Activated CD4-positive, CD25-positive, alpha-beta regulatory T cell treated with anti-CD3 and anti-CD28 coated beads, Interleukin-2, amount 50 U/mL, for 16 hours (primary cell): ENCODE data around the gene AKIRIN2.

Experiments used
- DNase-seq: peaks from one replicate; pipeline ENCODE4 v3.0.0-alpha.2; 2020; ENCODE audit warnings: low read depth, low spot score

Gene AKIRIN2

DNA sequence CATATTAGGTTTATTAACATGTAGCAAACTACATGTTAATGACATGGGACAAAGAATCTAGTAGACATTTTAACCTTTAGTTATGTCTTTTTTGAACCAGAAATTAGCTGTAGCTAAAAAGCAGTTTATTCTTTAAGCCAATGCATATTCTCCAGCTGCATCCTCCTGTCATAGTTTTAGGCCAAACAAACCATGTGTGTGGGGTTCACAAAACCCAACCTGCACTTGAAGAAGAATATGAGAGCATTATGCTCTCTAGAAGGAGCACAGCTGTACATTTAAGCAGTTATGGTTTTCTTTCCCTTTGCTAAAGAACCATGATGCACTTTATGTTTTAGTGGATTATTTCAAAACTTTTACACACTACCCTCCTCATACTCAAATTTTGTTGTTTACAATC lies 46.2 kb downstream of the AKIRIN2 start:
- DNase-seq: no peak

DNA sequence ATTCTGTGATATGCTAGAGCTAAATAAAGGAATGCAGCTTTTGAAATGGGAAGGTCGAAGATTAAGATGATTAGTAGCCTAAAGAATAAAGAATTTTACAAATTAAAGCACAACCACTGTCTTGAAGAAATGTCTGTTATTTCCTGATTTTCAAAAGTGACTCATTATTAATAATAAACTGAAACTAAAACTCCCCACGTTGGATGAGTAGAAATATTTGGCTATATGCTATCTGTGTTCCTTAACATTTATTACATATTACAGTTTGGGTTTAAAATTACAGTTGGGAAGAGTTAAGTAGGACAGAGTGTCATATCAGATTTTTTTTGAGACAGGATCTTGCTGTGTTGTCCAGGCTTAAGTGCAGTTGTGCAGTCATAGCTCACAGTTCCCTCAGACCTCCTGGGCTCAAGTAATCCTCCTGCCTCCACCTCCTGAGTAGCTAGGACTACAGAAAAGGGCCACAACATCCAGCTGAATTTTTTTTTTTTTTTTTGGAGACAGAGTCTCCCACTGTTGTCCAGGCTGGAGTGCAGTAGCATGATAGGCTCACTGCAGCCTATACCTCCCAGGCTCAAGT lies 47.1 kb downstream of the AKIRIN2 start:
- no peak for DNase-seq

DNA sequence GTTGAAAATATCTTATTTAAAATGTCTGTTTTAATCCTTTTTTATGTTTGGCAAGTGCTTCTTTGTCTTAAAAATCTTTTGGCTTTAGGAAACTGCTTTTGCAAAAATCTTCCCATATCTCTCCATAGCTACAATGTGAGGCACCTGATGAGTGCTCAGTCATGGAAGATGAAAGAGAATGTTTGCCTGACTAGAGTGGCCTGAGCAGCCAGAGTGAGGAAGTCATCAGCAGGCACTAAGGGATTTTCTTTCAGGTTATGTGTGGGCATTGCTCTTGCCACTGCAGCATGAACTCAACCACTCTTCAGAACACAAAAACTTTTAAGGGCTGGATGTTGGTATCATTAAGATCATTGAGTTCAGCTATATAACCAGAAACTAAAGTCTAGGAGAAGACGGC lies 47.9 kb downstream of the AKIRIN2 start:
- DNase-seq: no peak

DNA sequence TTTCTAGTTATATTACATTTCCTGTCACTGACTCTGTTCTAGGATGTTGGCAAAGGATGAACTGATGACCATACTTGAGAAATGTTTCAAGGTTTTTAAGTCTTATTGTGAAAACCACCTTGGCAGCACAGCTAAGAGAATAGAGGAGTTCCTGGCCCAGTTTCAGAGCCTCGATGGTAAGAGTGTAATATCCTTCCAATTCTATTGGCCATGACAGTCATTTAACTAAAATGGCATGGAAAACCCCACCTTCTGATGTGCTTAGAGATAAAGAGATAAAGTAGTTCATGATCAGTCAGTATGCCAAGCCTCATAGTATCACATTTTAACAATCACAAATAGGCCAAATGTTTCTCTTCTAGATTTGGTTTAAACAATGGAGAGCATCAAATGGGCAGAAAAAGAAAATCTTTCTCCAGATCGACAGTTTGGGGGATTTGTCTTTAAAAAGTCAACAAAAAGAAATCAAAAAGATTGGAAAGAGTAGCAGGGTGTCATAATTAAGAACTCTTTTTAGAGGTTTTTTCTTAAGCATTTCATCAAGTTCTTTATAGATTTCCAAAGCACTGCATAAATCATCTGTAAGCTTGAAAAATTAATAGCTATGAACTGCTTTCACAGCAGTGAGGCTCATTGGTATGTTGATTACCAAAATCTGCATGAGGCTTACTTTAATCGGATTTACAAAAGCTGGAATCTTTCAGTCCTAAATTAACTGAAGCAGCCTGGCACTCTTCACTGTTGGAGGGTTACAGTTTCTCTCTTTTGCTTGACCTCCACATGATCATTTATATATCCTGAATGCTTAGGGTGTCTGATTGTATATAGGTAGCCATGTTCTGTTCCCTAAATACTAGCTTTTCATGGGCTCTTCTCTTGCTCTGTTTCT lies 48.7 kb downstream of the AKIRIN2 start:
- no peak for DNase-seq

DNA sequence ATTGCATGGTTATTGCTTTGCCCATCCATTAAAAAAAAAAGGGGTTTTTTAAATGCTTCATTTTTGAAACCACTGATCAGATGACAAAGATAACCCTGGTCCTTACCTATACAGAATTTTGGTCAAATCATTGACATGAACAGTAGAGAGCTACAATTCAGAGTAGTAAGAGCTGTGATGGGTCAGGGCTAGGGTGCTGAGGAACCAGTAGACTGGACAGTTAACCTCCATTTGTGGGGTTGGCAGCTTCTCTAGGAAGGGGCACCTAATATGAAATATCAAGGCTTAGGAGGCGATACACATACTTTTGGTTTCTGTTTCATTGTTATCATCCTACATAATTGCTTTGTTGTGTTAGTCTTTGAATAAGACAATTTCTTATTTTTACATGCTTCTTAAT lies 57.0 kb downstream of the AKIRIN2 start:
- no peak for DNase-seq

DNA sequence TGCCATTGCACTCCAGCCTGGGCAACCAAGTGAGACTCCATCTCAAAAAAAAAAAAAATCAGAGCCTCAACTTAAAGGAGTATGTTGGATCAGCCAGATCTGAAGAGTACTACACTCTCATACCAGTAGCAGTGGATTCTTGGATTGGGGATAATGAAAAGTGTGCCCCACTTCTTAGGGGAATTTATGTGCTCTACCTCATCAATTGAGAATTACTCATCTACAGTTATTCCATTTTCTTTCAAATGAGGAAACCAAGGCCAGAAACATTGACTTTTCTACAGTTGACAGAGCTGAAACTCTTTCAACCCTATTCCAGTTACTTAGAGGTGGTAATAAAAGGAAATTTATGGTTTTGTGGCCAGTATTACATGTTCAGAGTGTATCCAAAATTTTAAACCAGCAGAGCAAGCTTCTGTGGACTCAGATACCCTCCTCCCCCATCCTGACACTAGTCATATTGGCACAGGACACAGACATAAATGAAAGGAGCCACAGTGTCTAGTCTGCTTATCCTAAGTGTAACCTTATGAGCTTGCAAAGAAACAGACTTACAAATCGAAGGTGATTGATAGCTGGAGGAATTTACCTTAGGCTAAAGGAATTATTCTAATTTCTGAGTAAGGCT lies 60.9 kb downstream of the AKIRIN2 start:
- no peak for DNase-seq

DNA sequence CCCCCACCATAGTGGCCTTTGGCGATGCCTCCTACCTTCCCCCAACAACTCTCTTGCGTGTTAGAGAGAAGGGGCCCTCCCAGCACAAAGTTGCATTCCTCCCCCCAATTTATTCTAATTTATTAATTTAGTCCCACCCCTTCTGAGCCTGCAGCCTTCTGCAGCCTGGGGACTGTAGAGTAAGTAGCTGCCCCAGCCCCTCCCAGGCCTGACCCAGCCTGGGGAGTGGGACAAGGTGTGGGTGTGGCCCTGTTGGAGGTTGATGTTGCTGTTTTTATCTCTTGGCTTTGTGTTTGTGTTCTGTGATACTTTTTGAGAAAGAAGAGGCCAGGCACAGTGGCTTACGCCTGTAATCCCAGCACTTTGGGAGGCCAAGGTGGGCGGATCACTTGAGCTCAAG lies 62.7 kb downstream of the AKIRIN2 start:
- DNase-seq: no peak

DNA sequence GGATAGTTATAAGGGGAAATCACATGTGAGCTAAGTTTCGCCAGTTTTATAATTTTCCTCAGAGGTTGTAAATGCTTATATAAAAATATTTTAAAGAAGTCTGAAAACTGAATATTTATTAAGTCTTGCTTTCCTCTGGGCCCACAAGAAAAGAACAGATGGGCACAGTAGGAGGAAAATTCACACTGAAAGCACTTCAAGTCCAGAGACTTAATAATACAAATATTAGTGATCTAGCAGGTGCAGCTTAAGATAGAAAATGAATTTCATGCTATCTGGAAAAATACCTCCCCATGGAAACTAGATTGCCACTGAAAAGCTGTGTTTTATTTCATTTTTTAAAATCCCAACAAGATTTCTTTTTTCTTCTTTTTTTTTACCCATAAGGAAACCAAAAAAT lies 64.9 kb downstream of the AKIRIN2 start:
- no peak for DNase-seq

DNA sequence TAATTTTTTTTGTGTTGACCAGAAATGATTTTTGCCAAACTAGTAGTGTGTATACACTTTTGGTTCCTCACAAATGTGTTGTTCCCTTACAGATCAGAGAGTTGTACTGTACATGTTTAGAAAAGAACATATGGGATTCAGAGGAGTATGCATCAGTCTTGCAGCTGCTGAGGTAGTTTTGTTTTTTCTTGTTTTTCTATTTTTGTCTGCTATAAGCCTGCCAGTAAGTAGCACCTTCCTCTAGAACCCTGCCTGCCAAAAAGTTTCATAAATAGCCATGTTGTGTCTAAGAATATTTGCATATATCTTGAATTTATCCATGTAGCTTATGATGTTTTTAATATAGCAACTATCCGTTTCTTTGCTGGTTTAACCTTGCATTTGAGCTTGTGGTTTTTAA lies 65.7 kb downstream of the AKIRIN2 start:
- DNase-seq: no peak

DNA sequence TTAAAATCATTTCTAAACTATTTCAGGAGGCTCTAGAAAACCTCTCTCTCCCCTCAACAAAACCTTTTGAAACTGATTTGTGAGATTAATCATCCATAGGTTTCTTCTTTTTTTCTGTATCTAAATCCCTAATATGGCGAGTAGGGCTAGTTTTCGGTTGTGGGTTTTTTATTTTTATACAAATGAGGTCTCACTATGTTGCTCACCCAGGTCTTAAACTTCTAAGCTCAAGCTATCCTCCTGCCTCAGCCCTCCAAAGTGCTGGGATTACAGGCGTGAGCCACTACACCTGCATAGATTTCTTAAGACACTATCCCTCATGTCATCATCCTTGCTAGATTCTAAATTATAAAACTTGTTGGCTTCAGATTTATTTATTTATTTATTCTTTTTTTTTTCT lies 68.2 kb downstream of the AKIRIN2 start:
- DNase-seq: no peak

DNA sequence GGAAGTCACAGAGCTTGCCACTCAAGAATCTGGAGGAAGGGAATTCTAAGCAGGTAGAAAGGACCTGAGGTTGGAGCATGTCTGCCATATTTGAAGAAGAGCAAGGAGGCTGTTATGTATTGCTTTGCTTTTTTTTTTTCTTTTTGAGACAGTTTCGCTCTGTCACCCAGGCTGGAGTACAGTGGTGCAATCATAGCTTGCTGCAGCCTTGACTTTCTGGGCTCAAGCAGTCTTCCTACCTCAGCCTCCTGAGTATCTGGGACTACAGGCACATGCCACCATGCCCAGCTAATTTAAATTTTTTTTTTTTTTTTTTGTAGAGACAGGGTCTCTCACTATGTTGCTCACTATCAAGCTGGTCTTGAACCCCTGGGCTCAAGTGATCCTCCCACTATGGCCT lies 71.3 kb downstream of the AKIRIN2 start:
- no peak for DNase-seq

DNA sequence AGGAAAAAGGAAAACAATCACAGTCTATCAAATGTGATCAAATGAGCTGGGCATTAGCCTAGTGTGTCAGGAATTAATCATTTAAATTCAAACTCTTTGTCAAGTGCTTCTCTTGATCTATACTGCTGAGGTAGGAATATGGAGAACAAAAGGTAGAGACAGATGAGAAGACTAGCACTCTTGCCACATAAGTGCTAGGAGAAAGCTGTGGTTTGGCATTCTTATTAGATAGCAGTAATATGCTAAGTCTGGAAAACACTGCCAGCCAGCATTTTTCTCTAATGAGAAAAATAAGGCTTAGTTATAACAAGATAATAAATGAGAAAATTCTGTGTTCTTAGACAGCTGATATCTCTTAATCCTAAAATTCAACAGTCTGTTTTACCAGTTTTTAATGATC lies 73.2 kb downstream of the AKIRIN2 start:
- no peak for DNase-seq

DNA sequence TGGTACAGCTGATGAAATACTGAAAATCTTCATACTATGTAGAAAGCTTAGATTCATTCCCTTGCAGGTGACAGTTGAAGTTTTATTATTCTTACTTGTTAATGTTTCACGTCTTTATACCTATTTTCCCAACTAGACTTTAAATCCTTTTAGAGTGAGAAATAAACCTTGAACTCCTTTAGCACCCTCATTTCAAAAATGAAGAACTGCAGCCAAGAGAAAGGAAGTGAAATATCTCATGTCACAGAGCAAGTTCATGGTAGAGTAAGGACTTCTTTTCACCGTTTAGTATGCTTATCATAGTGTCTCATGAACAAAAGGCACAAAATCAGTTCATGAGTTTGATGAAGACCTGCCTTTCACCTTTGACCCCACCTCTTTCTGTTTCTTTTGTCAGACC lies 73.6 kb downstream of the AKIRIN2 start:
- no peak for DNase-seq
